NCI-H1694 (cell line): Measurements from ENCODE around the gene FOXJ1.

Source experiments
- DNase-seq: peaks from one replicate; lab custom pipeline; 2025; lab: John Stamatoyannopoulos, UW

The FOXJ1 gene

DNA sequence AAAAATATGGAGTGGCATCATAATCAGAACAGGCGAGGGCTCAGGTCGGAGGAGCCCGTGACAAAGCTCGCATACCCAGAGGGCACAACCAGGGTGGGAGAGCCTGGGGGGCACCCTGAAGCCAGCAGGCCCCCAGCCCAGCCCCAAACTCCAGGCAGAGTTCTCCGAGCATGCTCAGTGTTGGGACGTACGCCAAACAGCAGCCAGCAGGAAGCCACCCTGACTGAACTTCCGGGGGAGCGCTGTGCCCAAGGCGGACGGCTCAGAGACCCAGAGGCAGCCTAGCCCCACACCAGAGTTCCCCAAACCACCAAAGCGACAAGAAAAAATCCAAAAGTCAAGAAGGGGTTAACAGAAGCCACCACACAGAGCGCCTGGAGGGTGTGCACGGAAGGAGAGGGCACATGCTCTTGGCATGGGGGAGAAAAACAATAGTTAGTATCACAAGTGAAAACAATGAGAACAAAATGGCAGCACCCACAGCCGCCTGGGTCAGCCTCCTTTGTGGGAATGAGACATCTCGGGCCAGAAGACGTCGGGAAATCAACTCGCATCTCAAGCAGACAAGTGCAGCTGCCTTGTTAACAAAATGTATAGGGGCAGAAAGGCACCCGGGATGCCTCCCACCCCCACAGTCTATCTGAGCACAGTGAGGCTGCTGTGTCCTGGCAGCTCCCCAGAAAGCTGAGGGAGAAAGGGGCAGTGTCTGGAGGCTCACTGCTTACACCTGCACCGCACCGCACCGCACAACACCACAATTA lies 49.3 kb downstream of the FOXJ1 start:
- DNase-seq, result no peak

DNA sequence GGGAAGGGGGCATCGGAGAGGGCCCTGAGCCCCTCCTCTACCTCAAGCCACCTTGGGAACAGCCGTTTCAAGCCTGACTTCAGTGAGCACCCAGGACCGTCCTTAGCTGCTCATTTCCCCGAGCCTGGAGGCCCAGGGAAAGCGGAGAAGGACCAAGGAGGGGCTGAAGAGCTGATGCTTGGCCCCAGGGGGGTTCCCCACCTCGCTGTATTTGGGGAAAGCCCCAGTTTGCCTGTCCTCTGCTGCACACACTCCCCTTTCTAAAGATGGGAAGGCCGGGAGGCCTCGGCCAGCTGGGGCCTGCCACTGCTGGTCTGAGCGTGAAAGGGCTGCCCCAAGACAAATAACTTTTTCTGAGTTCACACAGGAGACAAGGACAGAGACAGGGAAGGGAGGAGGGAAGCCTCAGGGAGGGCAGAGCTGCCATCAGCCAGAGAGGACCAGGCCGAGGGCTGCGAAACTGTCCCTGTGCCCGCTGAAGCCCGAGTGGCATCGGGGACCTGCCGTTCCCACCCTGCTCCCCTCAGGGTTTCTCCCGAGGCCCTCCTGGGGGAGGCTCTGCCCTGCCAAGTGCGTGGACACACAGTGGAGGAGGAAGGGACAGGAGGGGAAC lies 50.4 kb downstream of the FOXJ1 start:
- DNase-seq, result no peak

DNA sequence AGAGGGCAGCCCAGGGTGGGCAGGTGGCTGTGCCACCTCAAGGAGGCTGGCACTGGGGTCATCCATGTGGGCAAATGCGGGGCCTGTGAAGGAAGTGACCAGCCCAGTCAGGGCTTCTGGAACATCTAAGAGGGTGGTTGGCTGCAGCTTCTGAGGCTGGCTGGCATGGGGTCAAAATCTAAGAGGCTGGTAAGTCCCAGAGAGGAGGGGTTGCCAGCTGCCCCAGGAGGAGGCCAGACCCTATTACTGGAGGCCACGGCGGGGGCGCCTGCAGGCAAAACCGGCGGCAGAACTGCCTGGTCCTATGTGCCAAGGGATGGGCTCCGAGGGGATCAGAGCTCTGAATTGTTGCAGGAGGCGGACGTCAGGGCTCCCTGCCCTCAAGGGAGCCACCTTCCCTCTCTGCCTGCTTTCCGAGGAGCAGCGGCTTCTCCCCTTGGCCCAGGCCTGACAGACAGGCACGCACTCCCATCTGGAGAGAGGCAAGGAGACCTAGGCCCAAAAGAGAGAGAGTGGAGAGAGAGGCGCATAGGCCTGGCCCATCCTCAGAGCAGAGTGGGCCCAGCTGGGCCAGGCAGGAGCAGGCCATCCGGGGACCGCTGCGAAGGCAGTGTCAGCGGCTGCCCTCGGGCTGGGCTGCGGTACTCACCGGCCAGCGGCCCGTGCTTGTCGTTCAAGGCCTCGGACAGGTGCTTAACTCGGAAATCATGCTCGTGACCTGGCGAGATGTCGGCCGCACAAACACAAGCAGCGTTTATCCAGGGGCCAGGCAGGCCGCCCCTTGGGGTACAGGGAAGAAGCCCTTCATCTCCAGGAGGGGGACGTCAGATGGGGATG lies 51.1 kb downstream of the FOXJ1 start:
- DNase-seq, result no peak

DNA sequence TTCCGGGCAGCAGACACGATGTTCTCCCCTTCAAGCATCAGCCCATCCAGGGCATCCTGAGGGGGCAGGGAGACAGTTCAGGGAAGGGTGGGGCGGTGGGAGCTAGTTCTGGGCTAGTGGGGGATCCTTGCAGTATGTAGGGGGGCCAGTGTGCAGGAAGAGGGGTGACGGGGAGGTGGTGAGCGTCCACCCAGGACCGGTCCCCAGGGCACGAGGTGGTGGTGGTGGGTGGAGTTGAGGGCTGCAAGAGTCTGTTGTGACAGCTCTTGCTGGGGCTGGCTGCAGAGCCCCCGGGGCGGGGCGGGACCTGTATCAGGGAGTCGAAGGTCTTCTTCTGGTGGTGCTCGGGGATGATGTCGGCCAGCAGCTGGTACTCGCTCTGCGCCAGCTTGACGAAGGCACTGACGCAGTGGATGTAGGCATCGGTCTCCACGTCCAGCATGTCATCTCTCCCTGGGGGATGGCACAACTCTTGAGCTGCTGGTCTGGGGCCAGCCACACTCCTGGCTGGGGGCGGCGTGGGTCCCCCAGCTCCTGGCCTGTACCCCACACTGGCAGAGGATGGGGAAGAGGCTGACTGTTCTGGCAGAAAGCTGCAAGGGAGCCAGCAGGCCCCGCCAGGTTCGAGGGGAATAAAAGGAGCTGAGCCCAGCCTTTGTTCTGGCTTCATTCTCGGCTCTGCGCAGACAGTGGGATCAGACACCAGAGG lies 52.0 kb downstream of the FOXJ1 start:
- DNase-seq, result no peak

DNA sequence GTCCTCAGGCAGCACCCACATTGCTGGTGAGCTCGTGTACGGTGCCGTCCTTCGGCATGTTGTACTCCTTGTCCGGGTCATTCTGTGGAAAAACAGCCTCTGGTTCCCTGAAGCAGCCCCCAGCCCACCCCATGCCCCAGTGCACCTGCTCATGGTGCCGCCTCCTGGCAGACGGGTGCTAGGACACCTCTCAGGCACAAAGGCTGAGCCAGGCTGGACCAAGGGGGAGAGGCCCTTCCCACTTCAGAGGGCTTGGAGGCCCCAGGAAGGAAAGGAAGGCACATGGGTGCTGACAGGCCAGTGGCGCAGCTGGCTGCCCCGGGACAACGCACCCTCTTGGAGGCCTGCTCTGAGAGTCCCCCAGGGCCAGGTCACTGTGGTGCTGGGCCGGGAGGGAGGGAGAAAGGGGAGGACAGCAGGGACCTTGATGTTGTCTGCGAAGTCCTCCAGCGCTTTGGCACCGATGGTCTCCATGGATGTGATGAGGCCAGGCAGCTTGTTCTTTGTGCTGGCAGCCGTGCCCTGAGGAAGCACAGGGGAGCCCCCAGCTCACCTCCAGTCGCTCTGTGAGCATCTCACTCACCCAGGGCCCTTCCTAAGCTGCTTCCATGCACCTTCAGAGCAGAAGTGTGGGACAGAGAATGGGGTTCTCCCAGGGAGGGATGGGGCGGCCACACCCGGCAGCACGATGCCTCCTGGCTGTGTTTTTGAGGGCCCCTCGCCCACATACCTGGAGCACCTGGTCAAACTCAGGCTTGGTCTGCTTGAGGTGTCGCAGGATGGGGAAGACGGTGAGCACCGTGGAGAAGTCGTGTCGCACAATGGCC lies 52.8 kb downstream of the FOXJ1 start:
- DNase-seq, result no peak

DNA sequence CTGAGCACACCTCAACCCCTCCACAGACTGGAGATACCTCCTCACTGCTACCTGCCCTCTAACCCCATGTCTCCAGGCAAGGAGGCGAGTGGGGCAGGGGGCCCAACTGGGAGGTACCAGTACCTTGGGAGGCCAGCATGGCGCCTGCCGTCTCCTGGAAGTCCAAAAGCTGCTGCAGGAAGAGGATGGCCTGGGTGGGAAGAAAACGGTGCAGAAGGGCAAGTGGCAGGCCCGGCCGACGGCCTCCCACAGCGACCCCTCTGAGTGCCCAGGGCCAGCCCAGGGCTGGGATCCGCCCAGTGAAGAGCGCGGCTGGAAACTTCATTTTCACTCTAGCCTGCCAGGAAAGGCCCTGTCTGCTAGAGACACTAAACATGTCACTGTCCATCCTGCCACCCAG lies 53.5 kb downstream of the FOXJ1 start:
- DNase-seq, result no peak

DNA sequence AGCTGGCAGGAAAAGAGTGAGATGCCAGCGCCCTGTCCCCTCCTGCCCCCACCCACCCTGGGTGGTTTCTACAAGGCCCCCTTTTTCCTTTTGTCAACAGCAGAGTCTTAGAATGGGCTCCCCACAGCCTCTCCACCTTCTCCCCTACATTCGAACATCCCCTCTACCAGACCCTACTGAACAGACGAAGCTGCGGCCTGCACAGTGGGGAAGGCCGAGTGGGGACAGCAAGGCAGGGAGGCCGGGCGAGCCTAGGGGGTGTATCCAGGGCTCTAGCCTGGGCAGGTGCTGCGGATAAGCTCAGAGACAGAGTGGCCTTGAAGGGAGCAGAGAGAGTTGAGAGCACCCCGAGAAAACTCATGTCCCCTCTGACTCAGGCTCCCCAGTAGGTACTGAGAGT lies 54.7 kb downstream of the FOXJ1 start:
- no peak for DNase-seq
